ENCODE measurements around the gene OR2T6.

DNA sequence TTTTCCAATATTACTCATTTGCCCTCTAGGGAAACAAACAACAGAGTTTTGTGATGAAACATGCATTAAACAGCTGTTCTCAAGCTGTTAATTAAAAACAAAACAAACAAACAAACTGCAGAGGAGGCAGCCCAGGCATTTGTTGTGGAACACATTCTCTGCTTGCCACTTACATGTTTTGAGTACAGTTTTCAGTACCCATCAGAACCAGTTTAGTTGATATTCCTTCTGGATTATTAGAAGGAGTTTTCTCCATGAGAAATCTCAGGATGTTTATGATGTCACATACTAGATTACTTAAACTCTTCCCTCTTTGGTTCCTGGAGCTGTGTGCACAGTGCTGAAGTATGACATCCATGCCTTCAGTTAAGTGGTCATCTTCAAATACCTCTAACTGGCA is at the start of gene OR2T6:
- TF ChIP-seq RFX5 (IDR thresholded peaks at IDR 0.05; ENCODE audit: low read depth, low read length) (no peak), POLR3A (IDR thresholded peaks at IDR 0.05; ENCODE audit: borderline replicate concordance, extremely low read depth, insufficient read depth, insufficient read length) (no peak)
